ENCODE data around the gene TLCD5. TPM values are rescaled to one million over a fixed set of nuclear protein-coding genes. Genes with fewer than 3 reads are reported as not detected.

Gene TLCD5
- total RNA-seq (2021; fragmentation: NEBNext Ultra II Directional; extraction: Animal tissue kit (Norgen Biotek cat#: 25700)): 10 to 100 TPM in 1 of 6 experiments, 1 to 10 TPM in 5; 7.8 to 10.2 (median 8.6) TPM
- long read RNA-seq, full-length matches to known transcripts: 11 of 17 reads
- long read RNA-seq, partial matches to known transcripts: 2 of 17 reads
- long read RNA-seq, other reads (novel, unspliced or antisense): 4 of 17 reads

GRCh38 chr11:120324932-120325810 lies at the start of gene TLCD5:
TSS of gene TLCD5 (plus strand) at chr11:120325299. CDS start at chr11:120327442, 2,143 bp downstream.
- Mint-ChIP-seq H3K9me3 (no peaks in the 10 kb centered on the region), H3K4me3 (peak within 1 kb of the TSS; percentile 95), H3K27me3 (ENCODE audit: insufficient read depth) (peaks cover 6% of the 10 kb centered on the region), H3K36me3 (ENCODE audit: low read depth) (peaks cover 22% of the 10 kb centered on the region), H3K27ac (peak within 1 kb of the TSS; percentile 98), H3K4me1 (ENCODE audit: low read depth) (peaks cover 50% of the 10 kb centered on the region)
- peak; percentile 45 for DNase-seq
- peak; percentile 44; the same call in 1 of the 2 replicates for TF ChIP-seq CTCF (IDR thresholded peaks at IDR 0.05)

GRCh38 chr11:120279502-120279901 lies 45.6 kb upstream of the TLCD5 start:
- peaks cover 45% of the 10 kb centered on the region for H3K27me3 Mint-ChIP-seq (ENCODE audit: insufficient read depth)
- 0 out of 2 replicates have a peak, but pooled peaks cover 5% of the 10 kb centered on the region for H3K4me1 Mint-ChIP-seq (ENCODE audit: low read depth)
- no peak overlapping the region for H3K4me3 Mint-ChIP-seq
- no peaks in the 10 kb centered on the region for H3K36me3 Mint-ChIP-seq (ENCODE audit: low read depth)
- TF ChIP-seq CTCF (IDR thresholded peaks at IDR 0.05): no peak
- H3K9me3 Mint-ChIP-seq: no peaks in the 10 kb centered on the region
- H3K27ac Mint-ChIP-seq: no peak overlapping the region
- no peak for DNase-seq

- H3K4me3 Mint-ChIP-seq: no peak overlapping the region
- H3K27me3 Mint-ChIP-seq (ENCODE audit: insufficient read depth): peaks cover 36% of the 10 kb centered on the region
- H3K4me1 Mint-ChIP-seq (ENCODE audit: low read depth): peaks cover 12% of the 10 kb centered on the region; the same call in 1 of the 2 replicates
- no peak for DNase-seq
- H3K9me3 Mint-ChIP-seq: no peaks in the 10 kb centered on the region
- TF ChIP-seq CTCF (IDR thresholded peaks at IDR 0.05): no peak
- H3K27ac Mint-ChIP-seq: no peak overlapping the region
- H3K36me3 Mint-ChIP-seq (ENCODE audit: low read depth): no peaks in the 10 kb centered on the region
Measured at GRCh38 chr11:120280600-120281051, 44.5 kb upstream of the TLCD5 start.

- Mint-ChIP-seq H3K4me3 (no peak overlapping the region), H3K27me3 (ENCODE audit: insufficient read depth) (peaks cover 34% of the 10 kb centered on the region), H3K4me1 (ENCODE audit: low read depth) (peaks cover 12% of the 10 kb centered on the region; the same call in 1 of the 2 replicates), H3K9me3 (no peaks in the 10 kb centered on the region), H3K36me3 (ENCODE audit: low read depth) (no peaks in the 10 kb centered on the region), H3K27ac (no peak overlapping the region)
- TF ChIP-seq CTCF (IDR thresholded peaks at IDR 0.05): no peak
- DNase-seq: no peak
Measured at GRCh38 chr11:120281143-120281795, 43.8 kb upstream of the TLCD5 start.

GRCh38 chr11:120283124-120283523 lies 42.0 kb upstream of the TLCD5 start:
- H3K4me1 Mint-ChIP-seq (ENCODE audit: low read depth): peaks cover 17% of the 10 kb centered on the region

More at GRCh38 chr11:120283124-120283523, 42.0 kb upstream of the TLCD5 start:
- no peak overlapping the region for H3K4me3 Mint-ChIP-seq
- no peak for DNase-seq
- no peaks in the 10 kb centered on the region for H3K9me3 Mint-ChIP-seq
- H3K36me3 Mint-ChIP-seq (ENCODE audit: low read depth): no peaks in the 10 kb centered on the region
- no peak overlapping the region for H3K27ac Mint-ChIP-seq
- H3K27me3 Mint-ChIP-seq (ENCODE audit: insufficient read depth): peaks cover 33% of the 10 kb centered on the region
- no peak for TF ChIP-seq CTCF (IDR thresholded peaks at IDR 0.05)

All from HFFc6 (cell line).